ELF-1 (cell line): ENCODE data around the gene CTNNA3.
"Not testable (repeated sequence)": the region's sequence is repeated elsewhere in the genome, so short reads cannot be mapped to it uniquely, and the experiment has no call there.

Source experiments
- DNase-seq: peaks from one replicate; pipeline ENCODE4 v3.0.0-alpha.2; 2016; ENCODE audit warnings: low read depth, low spot score

CTNNA3 gene

GRCh38 chr10:67696029-67696428, at the start of gene CTNNA3:
TSS of gene CTNNA3 (minus strand) at chr10:67696195.
- no peak for DNase-seq

- DNase-seq = no peak
Observed at GRCh38 chr10:67735430-67735829, 39.4 kb upstream of the CTNNA3 start.

GRCh38 chr10:67733511-67733910, 37.5 kb upstream of the CTNNA3 start:
- no peak for DNase-seq

- no peak for DNase-seq
Observed at GRCh38 chr10:67725567-67725966, 29.6 kb upstream of the CTNNA3 start.

- no peak for DNase-seq
Observed at GRCh38 chr10:67723601-67724000, 27.6 kb upstream of the CTNNA3 start.

GRCh38 chr10:67722113-67722512, 26.1 kb upstream of the CTNNA3 start:
- DNase-seq = no peak

GRCh38 chr10:67716455-67716854, 20.5 kb upstream of the CTNNA3 start:
- DNase-seq = not testable (repeated sequence)

- DNase-seq = peak; percentile 32
Observed at GRCh38 chr10:67705921-67706320, 9.9 kb upstream of the CTNNA3 start.

GRCh38 chr10:67699613-67700270, 3.7 kb upstream of the CTNNA3 start:
- DNase-seq = not testable (repeated sequence)

- DNase-seq = no peak
Observed at GRCh38 chr10:67698164-67698563, 2.2 kb upstream of the CTNNA3 start.

GRCh38 chr10:67697724-67698131, 1.7 kb upstream of the CTNNA3 start:
- no peak for DNase-seq

GRCh38 chr10:67696679-67697078, 684 bp upstream of the CTNNA3 start:
- DNase-seq = no peak

GRCh38 chr10:67695555-67695954, 440 bp downstream of the CTNNA3 start:
- no peak for DNase-seq

GRCh38 chr10:67691861-67692260, 4.1 kb downstream of the CTNNA3 start:
- not testable (repeated sequence) for DNase-seq

GRCh38 chr10:67690540-67690939, 5.5 kb downstream of the CTNNA3 start:
- not testable (repeated sequence) for DNase-seq

- DNase-seq = not testable (repeated sequence)
Observed at GRCh38 chr10:67684140-67684539, 11.9 kb downstream of the CTNNA3 start.

- no peak for DNase-seq
Observed at GRCh38 chr10:67678335-67678974, 17.5 kb downstream of the CTNNA3 start.

- DNase-seq = no peak
Observed at GRCh38 chr10:67676208-67676825, 19.7 kb downstream of the CTNNA3 start.

- DNase-seq = no peak
Observed at GRCh38 chr10:67670401-67670800, 25.6 kb downstream of the CTNNA3 start.

- DNase-seq = no peak
Observed at GRCh38 chr10:67669978-67670377, 26.0 kb downstream of the CTNNA3 start.

- DNase-seq = no peak
Observed at GRCh38 chr10:67668448-67668847, 27.5 kb downstream of the CTNNA3 start.

GRCh38 chr10:67667035-67667425, 29.0 kb downstream of the CTNNA3 start:
- DNase-seq = no peak
